H1 (cell line): ENCODE data around the gene STOML1. TPM values are rescaled to one million over a fixed set of nuclear protein-coding genes. Genes with fewer than 3 reads are reported as not detected.
"Not testable (repeated sequence)": the region's sequence is repeated elsewhere in the genome, so short reads cannot be mapped to it uniquely, and the experiment has no call there.

Source experiments
- CTCF ChIA-PET: fragments of 300-600 bp; sonication (Branson Sonifier 250); formaldehyde crosslinking; loops from one replicate; lab custom pipeline; 2021; ENCODE audit not compliant: partially characterized antibody; lab: Charles Lee
- POLR2A ChIA-PET: fragments of 300-600 bp; sonication (Branson Sonifier 250); formaldehyde crosslinking; loops from one replicate; lab custom pipeline; 2021; ENCODE audit warnings: inconsistent platforms; ENCODE audit not compliant: partially characterized antibody; lab: Charles Lee
- DNase-seq, 2 experiments: peaks; one replicate each; pipeline versions ENCODE4 v3.0.0 to v3.0.0-alpha.2; 2010 to 2022; ENCODE audit warnings: low spot score in 2 of 2, low read depth in 1 of 2, mixed read lengths in 1 of 2
- FAIRE-seq: peaks from 2 replicates; lab custom pipeline; 2011; peaks lifted over from hg19 to GRCh38; lab: Jason Lieb, UNC
- H2AFZ ChIP-seq: 2 replicates; pipeline ENCODE4 v1.8.1; 2012; ENCODE audit warnings: low read length, inconsistent platforms
- H2AK5ac ChIP-seq: 2 replicates; pipeline ENCODE4 v1.6.1; 2013; ENCODE audit warnings: low read depth, low read length
- H2BK120ac ChIP-seq: replicated peaks from 2 replicates; pipeline ENCODE3; 2013; ENCODE audit warnings: low read depth, low read length, inconsistent platforms
- H2BK12ac ChIP-seq: 2 replicates; pipeline ENCODE4 v1.6.1; 2013; ENCODE audit warnings: low read depth, low read length
- H2BK15ac ChIP-seq: 2 replicates; pipeline ENCODE4 v1.6.1; 2013; ENCODE audit warnings: low read length
- H2BK20ac ChIP-seq: 2 replicates; pipeline ENCODE4 v1.6.1; 2013; ENCODE audit warnings: low read length
- H2BK5ac ChIP-seq: 2 replicates; pipeline ENCODE4 v1.6.1; 2013; ENCODE audit warnings: low read depth, low read length
- H3K14ac ChIP-seq: 2 replicates; pipeline ENCODE4 v1.6.1; 2013; ENCODE audit warnings: inconsistent platforms; ENCODE audit not compliant: insufficient read length
- H3K18ac ChIP-seq: 2 replicates; pipeline ENCODE4 v1.6.1; 2013; ENCODE audit warnings: low read length; ENCODE audit errors: extremely low read depth
- H3K23ac ChIP-seq: 2 replicates; pipeline ENCODE4 v1.6.1; 2013; ENCODE audit warnings: inconsistent platforms; ENCODE audit not compliant: insufficient read length
- H3K23me2 ChIP-seq: 2 replicates; pipeline ENCODE4 v1.6.1; 2013; ENCODE audit warnings: low read depth, low read length
- H3K27ac ChIP-seq: 2 replicates; pipeline ENCODE4 v1.6.1; 2011; ENCODE audit warnings: low read depth, low read length, inconsistent platforms
- H3K27me3 ChIP-seq, 4 experiments: replicated peaks in 1 of 4; 1 replicate in 1 of 4; 2 replicates in 3 of 4; pipeline versions ENCODE4 v1.6.1 to v1.8.1; 2011 to 2013; ENCODE audit warnings: low read length in 3 of 4, mild to moderate bottlenecking in 3 of 4, inconsistent platforms in 2 of 4, mixed read lengths in 2 of 4, moderate library complexity in 1 of 4; ENCODE audit not compliant: control insufficient read depth in 3 of 4, insufficient read depth in 3 of 4; ENCODE audit errors: extremely low read depth in 1 of 4
- H3K36me3 ChIP-seq, 4 experiments: 2 replicates each; pipeline versions ENCODE4 v1.6.1 to v1.8.1; 2011 to 2013; ENCODE audit warnings: mild to moderate bottlenecking in 4 of 4, low read length in 3 of 4, moderate library complexity in 2 of 4, control low read depth in 1 of 4, inconsistent platforms in 1 of 4; ENCODE audit not compliant: insufficient read depth in 4 of 4, control insufficient read depth in 2 of 4
- H3K4ac ChIP-seq: replicated peaks from 2 replicates; pipeline ENCODE3; 2013; ENCODE audit warnings: low read length, low read depth, mixed read lengths, inconsistent platforms; ENCODE audit not compliant: insufficient read length
- H3K4me1 ChIP-seq, 4 experiments: replicated peaks in 1 of 4; 1 replicate in 1 of 4; 2 replicates in 3 of 4; pipeline versions ENCODE4 v1.6.1 to v1.8.1; 2011 to 2013; ENCODE audit warnings: low read length in 3 of 4, inconsistent platforms in 2 of 4, mixed read lengths in 1 of 4; ENCODE audit not compliant: insufficient read depth in 4 of 4, control insufficient read depth in 3 of 4
- H3K4me2 ChIP-seq, 2 experiments: 2 replicates each; pipeline versions ENCODE4 v1.6.1 to v1.8.1; 2011 to 2013; ENCODE audit warnings: low read depth in 2 of 2, low read length in 2 of 2, control low read depth in 1 of 2, inconsistent platforms in 1 of 2, mild to moderate bottlenecking in 1 of 2; ENCODE audit not compliant: insufficient read depth in 1 of 2
- H3K4me3 ChIP-seq, 4 experiments: fragments of 200-600, 300-600 bp in 1 of 4; sonication (generic), shearing (Covaris generic), sonication (Bioruptor Twin) in 1 of 4; 2 replicates each; pipeline versions ENCODE4 v1.5.1 to v1.8.1; 2011 to 2016; ENCODE audit warnings: low read length in 4 of 4, low read depth in 3 of 4, control low read depth in 2 of 4, inconsistent platforms in 2 of 4, mild to moderate bottlenecking in 2 of 4, mixed read lengths in 1 of 4, moderate library complexity in 1 of 4; ENCODE audit not compliant: insufficient read depth in 2 of 4; ENCODE audit errors: extremely low read depth in 1 of 4
- H3K56ac ChIP-seq: replicated peaks from 2 replicates; pipeline ENCODE3; 2013; ENCODE audit warnings: low read depth, mild to moderate bottlenecking, mixed read lengths, low read length, inconsistent platforms; ENCODE audit not compliant: insufficient read length
- H3K79me1 ChIP-seq: 2 replicates; pipeline ENCODE4 v1.6.1; 2013; ENCODE audit warnings: low read depth, low read length, control low read depth
- H3K79me2 ChIP-seq, 2 experiments: 2 replicates each; pipeline versions ENCODE4 v1.6.1 to v1.8.1; 2012 to 2013; ENCODE audit warnings: low read length in 2 of 2, mild to moderate bottlenecking in 2 of 2, inconsistent platforms in 1 of 2; ENCODE audit not compliant: insufficient read depth in 2 of 2, control insufficient read depth in 1 of 2
- H3K9ac ChIP-seq, 4 experiments: replicated peaks in 1 of 4; 1 replicate in 1 of 4; 2 replicates in 3 of 4; pipeline versions ENCODE4 v1.6.1 to v1.8.1; 2011 to 2013; ENCODE audit warnings: low read depth in 3 of 4, low read length in 3 of 4, control low read depth in 2 of 4, mild to moderate bottlenecking in 2 of 4, moderate library complexity in 2 of 4, inconsistent platforms in 1 of 4; ENCODE audit errors: extremely low read depth in 1 of 4
- H3K9me3 ChIP-seq, 2 experiments: 2 replicates each; pipeline versions ENCODE4 v1.6.1 to v1.8.1; 2012 to 2013; ENCODE audit warnings: mild to moderate bottlenecking in 2 of 2, moderate library complexity in 2 of 2, control low read depth in 1 of 2, inconsistent platforms in 1 of 2, low read depth in 1 of 2, low read length in 1 of 2, mixed read lengths in 1 of 2; ENCODE audit not compliant: insufficient read depth in 2 of 2
- H4K20me1 ChIP-seq, 2 experiments: replicated peaks in 1 of 2; 2 replicates each; pipeline versions ENCODE3 to v1.8.1; 2011 to 2013; ENCODE audit warnings: inconsistent platforms in 2 of 2, low read length in 2 of 2, mild to moderate bottlenecking in 1 of 2; ENCODE audit not compliant: insufficient read depth in 2 of 2, control insufficient read depth in 1 of 2
- H4K5ac ChIP-seq: 2 replicates; pipeline ENCODE4 v1.6.1; 2013; ENCODE audit warnings: low read length, low read depth, mixed read lengths, inconsistent platforms; ENCODE audit not compliant: insufficient read length
- H4K8ac ChIP-seq: 2 replicates; pipeline ENCODE4 v1.8.0; 2013; ENCODE audit warnings: mild to moderate bottlenecking, moderate library complexity, low read length, inconsistent platforms; ENCODE audit not compliant: insufficient read depth; ENCODE audit errors: extremely low read depth
- H4K91ac ChIP-seq: replicated peaks from 2 replicates; pipeline ENCODE3; 2013; ENCODE audit warnings: low read length, mixed read lengths, inconsistent platforms; ENCODE audit not compliant: insufficient read length
- WGBS, 2 experiments: shearing (Covaris generic) in 1 of 2; methylation state at CpG; one replicate each; pipeline versions ENCODE4 v1.1.6 to v1.1.7; 2013 to 2015; ENCODE audit warnings: low lambda C conversion rate in 2 of 2, mixed read lengths in 2 of 2, inconsistent platforms in 1 of 2, low coverage in 1 of 2, missing lambda C conversion rate in 1 of 2; ENCODE audit not compliant: insufficient replicate concordance in 2 of 2, insufficient coverage in 1 of 2, insufficient read length in 1 of 2; ENCODE audit errors: extremely low coverage in 1 of 2, missing lambda C conversion rate in 1 of 2; 5-methylcytosine and 5-hydroxymethylcytosine counted together
- polyA plus RNA-seq, 7 experiments: library from polyadenylated mRNA; depleted of rRNA in 3 of 7; stranded (reverse) in 5 of 7; unstranded in 2 of 7; fragments of >200 nt in 5 of 7; fragments of 200-250 nt in 2 of 7; gene quantifications; 1 replicate in 5 of 7; 2 replicates in 1 of 7; 4 replicates in 1 of 7; pipeline versions ENCODE4 v1.2.1 to v1.2.3, GENCODE V29; 2011 to 2013; ENCODE audit warnings: missing spikeins in 2 of 7, mixed read lengths in 2 of 7
- total RNA-seq: library from RNA; stranded (reverse); fragmentation: NEBNext Ultra II Directional; extraction: Animal tissue kit (Norgen Biotek cat#: 25700); gene quantifications from 2 replicates; pipeline ENCODE4 v1.2.1, GENCODE V29; 2021

Gene STOML1
- total and polyA plus RNA-seq, 2 of the 8 experiments (the other 6 are each of a cell fraction or from before 2014, with no cell fraction given) = 2.6 to 3.2 TPM

GRCh38 chr15:73973683-73974200 lies 18.4 kb downstream of the STOML1 start:
- H2AFZ ChIP-seq, H3K9ac ChIP-seq, H3K4me2 ChIP-seq, H4K91ac ChIP-seq, H3K4ac ChIP-seq, H3K18ac ChIP-seq, H3K9me3 ChIP-seq, H2BK20ac ChIP-seq, H4K5ac ChIP-seq, H2AK5ac ChIP-seq, H3K23me2 ChIP-seq, H3K79me1 ChIP-seq, H2BK120ac ChIP-seq, H3K14ac ChIP-seq, H3K56ac ChIP-seq, H4K20me1 ChIP-seq, DNase-seq, H3K79me2 ChIP-seq, H2BK12ac ChIP-seq, H4K8ac ChIP-seq, H2BK5ac ChIP-seq, H2BK15ac ChIP-seq, FAIRE-seq, H3K4me1 ChIP-seq, H3K27me3 ChIP-seq, H3K23ac ChIP-seq, H3K4me3 ChIP-seq, POLR2A ChIA-PET, H3K27ac ChIP-seq, H3K36me3 ChIP-seq: not testable (repeated sequence)
- WGBS, 2 experiments = 97% methylated on average over 22 of the region's 39 CpGs; no CpG with 5 or more reads in 1 of the 2 experiments
- CTCF ChIA-PET = interaction anchor here (0.6 to 12.9 kb wide), 31 partner anchors 9 to 352 kb away, joined by 3 to 174 read pairs (median 5); partner anchors contain the start of genes PML and STOML1
